GM23338 (cell line): Measurements from ENCODE around the gene ZNF148. TPM values are rescaled to one million over a fixed set of nuclear protein-coding genes. Genes with fewer than 3 reads are reported as not detected.
A peak's percentile ranks its signal among the peaks of the same experiment; 100 is the strongest.
"Not testable (repeated sequence)": the region's sequence is repeated elsewhere in the genome, so short reads cannot be mapped to it uniquely, and the experiment has no call there.

Experiments
- ATAC-seq: fragments of 200-7000 bp; cut with Tn5 transposase; 3 replicates; pipeline ENCODE4 v1.9.1; 2020
- DNase-seq: peaks from one replicate; pipeline ENCODE4 v3.0.0-alpha.2; 2015; ENCODE audit warnings: low spot score
- H2AFZ ChIP-seq: fragments of 200-600 bp; sonication (generic); 2 replicates; pipeline ENCODE4 v1.8.0; 2016; ENCODE audit warnings: antibody characterized with exemption, mild to moderate bottlenecking, moderate library complexity
- H3F3A ChIP-seq: fragments of 200-600 bp; sonication (generic); replicated peaks from 2 replicates; pipeline ENCODE4 v1.8.0; 2017; ENCODE audit warnings: antibody characterized with exemption, mixed run types, low read depth
- H3K27ac ChIP-seq: fragments of 200-600 bp; sonication (generic); 2 replicates; pipeline ENCODE4 v1.6.1; 2016; ENCODE audit warnings: low read depth
- H3K27me3 ChIP-seq: fragments of 200-600 bp; sonication (generic); 2 replicates; pipeline ENCODE4 v1.8.0; 2016; ENCODE audit warnings: mild to moderate bottlenecking, mixed run types, moderate library complexity; ENCODE audit not compliant: insufficient read depth
- H3K36me3 ChIP-seq: fragments of 200-600 bp; sonication (generic); 2 replicates; pipeline ENCODE4 v1.8.0; 2016; ENCODE audit warnings: mild to moderate bottlenecking; ENCODE audit not compliant: insufficient read depth
- H3K4me1 ChIP-seq: fragments of 200-600 bp; sonication (generic); 2 replicates; pipeline ENCODE4 v1.8.0; 2016; ENCODE audit warnings: mild to moderate bottlenecking, moderate library complexity; ENCODE audit not compliant: insufficient read depth
- H3K4me2 ChIP-seq: fragments of 200-600 bp; sonication (generic); 2 replicates; pipeline ENCODE4 v1.7.1; 2017; ENCODE audit warnings: mixed run types
- H3K4me3 ChIP-seq: fragments of 200-600 bp; sonication (generic); 2 replicates; pipeline ENCODE4 v1.6.1; 2016; ENCODE audit warnings: mixed run types
- H3K79me2 ChIP-seq: fragments of 200-600 bp; sonication (generic); replicated peaks from 2 replicates; pipeline ENCODE4 v1.8.0; 2017; ENCODE audit warnings: mild to moderate bottlenecking; ENCODE audit not compliant: insufficient read depth
- H3K9me2 ChIP-seq: fragments of 200-600 bp; sonication (generic); 2 replicates; pipeline ENCODE4 v1.8.0; 2017; ENCODE audit not compliant: insufficient read depth
- H4K20me1 ChIP-seq: fragments of 200-600 bp; sonication (generic); replicated peaks from 2 replicates; pipeline ENCODE4 v1.8.0; 2017; ENCODE audit warnings: mild to moderate bottlenecking; ENCODE audit not compliant: insufficient read depth
- H3K27ac Mint-ChIP-seq: 2 replicates; pipeline ENCODE4 v1.8.0; 2020; ENCODE audit warnings: inconsistent platforms, mild to moderate bottlenecking, moderate library complexity, mixed read lengths
- H3K27me3 Mint-ChIP-seq: 3 replicates; pipeline ENCODE4 v1.8.0; 2022; ENCODE audit warnings: low read depth, mild to moderate bottlenecking, moderate library complexity, mixed read lengths, inconsistent platforms; ENCODE audit not compliant: insufficient read depth, poor library complexity
- H3K36me3 Mint-ChIP-seq: 3 replicates; pipeline ENCODE4 v1.8.0; 2021; ENCODE audit warnings: low read depth, mild to moderate bottlenecking, inconsistent platforms, moderate library complexity, mixed read lengths
- H3K4me1 Mint-ChIP-seq: 3 replicates; pipeline ENCODE4 v1.8.0; 2020; ENCODE audit warnings: mild to moderate bottlenecking, inconsistent platforms, mixed read lengths
- H3K4me3 Mint-ChIP-seq: 3 replicates; pipeline ENCODE4 v1.8.0; 2021; ENCODE audit warnings: moderate library complexity, mild to moderate bottlenecking, inconsistent platforms, mixed read lengths
- H3K9me3 Mint-ChIP-seq: 3 replicates; pipeline ENCODE4 v1.8.0; 2020; ENCODE audit warnings: moderate library complexity, mild to moderate bottlenecking, inconsistent platforms, mixed read lengths
- JUNB ChIP-seq: IDR thresholded peaks from one replicate; pipeline ENCODE4 v1.6.1; 2016; ENCODE audit warnings: antibody characterized with exemption; ENCODE audit not compliant: unreplicated experiment
- POLR2AphosphoS5 ChIP-seq: IDR thresholded peaks from 2 replicates; pipeline ENCODE4 v1.6.1; 2016; ENCODE audit warnings: antibody characterized with exemption, low read depth
- ZNF331 ChIP-seq: fragments of 250-450 bp; sonication (Bioruptor Pico); IDR thresholded peaks from 2 replicates; pipeline ENCODE4 v1.5.0; 2020; ENCODE audit warnings: low read depth, mild to moderate bottlenecking, moderate library complexity
- polyA plus RNA-seq: library from polyadenylated mRNA; unstranded; fragments of >200 nt; fragmentation: Nextera tagmentation; extraction: Ambion mirVana; gene quantifications from 2 replicates; pipeline ENCODE4 v1.2.1, GENCODE V29; 2016
- total RNA-seq: library from RNA; depleted of rRNA; stranded (reverse); fragments of >200 nt; shearing (Covaris generic); gene quantifications from 2 replicates; pipeline ENCODE4 v1.2.3, GENCODE V29; 2014
- TF ChIP-seq, protein P1 (sequence below), 2 experiments: fragments of 200-600 bp in 1 of 2; sonication (generic) in 1 of 2; conservative IDR thresholded peaks; 2 replicates each; pipeline versions ENCODE4 v1.5.1 to v1.6.1; 2016 to 2017; ENCODE audit warnings: antibody characterized with exemption in 2 of 2, low read depth in 2 of 2, mild to moderate bottlenecking in 2 of 2, moderate library complexity in 1 of 2
- TF ChIP-seq, protein P2 (sequence below): IDR thresholded peaks from 2 replicates; pipeline ENCODE4 v1.6.1; 2016; ENCODE audit warnings: antibody characterized with exemption
- TF ChIP-seq, protein P3 (sequence below): fragments of 250-450 bp; sonication (Bioruptor Pico); IDR thresholded peaks from 2 replicates; pipeline ENCODE4 v1.5.0; 2020; ENCODE audit warnings: mild to moderate bottlenecking, moderate library complexity

Gene ZNF148
- total and polyA plus RNA-seq, 2 experiments from 2014 or later, result 13.9 to 16.9 TPM

DNA sequence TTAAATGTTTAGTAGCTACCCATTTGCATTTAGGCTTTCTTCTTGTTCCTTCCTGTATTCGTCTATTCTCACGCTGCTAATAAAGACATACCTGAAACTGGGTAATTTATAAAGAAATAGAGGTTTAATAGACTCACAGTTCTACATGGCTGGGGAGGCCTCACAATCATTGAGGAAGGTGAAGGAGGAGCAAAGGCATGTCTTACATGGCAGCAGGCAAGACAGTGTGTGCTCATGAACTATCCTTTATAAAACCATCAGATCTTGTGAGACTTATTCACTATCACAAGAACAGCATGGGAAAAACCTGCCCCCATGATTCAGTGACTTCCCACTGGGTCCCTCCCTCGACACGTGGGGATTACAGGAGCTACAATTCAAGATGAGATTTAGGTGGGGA, 30.4 kb upstream of the ZNF148 start:
- H3K79me2 ChIP-seq, H3K4me2 ChIP-seq, H3K27ac ChIP-seq, H2AFZ ChIP-seq, H3K4me1 Mint-ChIP-seq, H3K9me2 ChIP-seq, ATAC-seq, H3K27me3 ChIP-seq, H3K27me3 Mint-ChIP-seq, H3K4me1 ChIP-seq, H3K36me3 ChIP-seq, H3K9me3 Mint-ChIP-seq, H4K20me1 ChIP-seq, DNase-seq, H3K27ac Mint-ChIP-seq, H3K36me3 Mint-ChIP-seq, H3K4me3 Mint-ChIP-seq, H3K4me3 ChIP-seq, H3F3A ChIP-seq: not testable (repeated sequence)

DNA sequence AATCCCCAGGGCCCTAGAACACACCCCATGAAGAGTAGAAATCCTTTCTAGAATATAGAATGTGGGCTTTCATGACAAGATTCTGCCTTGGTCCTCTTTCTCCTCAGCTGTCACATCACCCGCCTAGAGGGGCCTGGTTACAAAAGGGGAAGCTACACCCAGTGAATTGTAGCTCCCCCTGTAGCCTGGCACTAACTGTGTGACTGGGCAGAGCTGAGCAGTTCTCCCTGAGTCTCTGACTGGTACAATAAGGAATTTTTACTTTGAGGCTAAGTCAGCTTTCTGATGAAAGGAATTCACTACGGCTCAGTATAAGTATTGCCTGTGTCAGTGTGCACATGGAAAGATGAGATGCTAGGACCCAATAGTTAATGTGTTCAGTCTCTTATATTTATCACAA, 28.7 kb upstream of the ZNF148 start:
- no peaks in the 10 kb centered on the region for H3K9me2 ChIP-seq
- no peaks in the 10 kb centered on the region for H3F3A ChIP-seq
- H3K4me3 ChIP-seq, result no peak overlapping the region
- H3K27me3 Mint-ChIP-seq, result no peaks in the 10 kb centered on the region
- H3K4me1 Mint-ChIP-seq, result peaks cover 8% of the 10 kb centered on the region; the same call in 2 of the 3 replicates
- peaks cover 3% of the 10 kb centered on the region; the same call in 2 of the 3 replicates for H3K9me3 Mint-ChIP-seq
- peaks cover 6% of the 10 kb centered on the region; the same call in 1 of the 2 replicates for H3K4me1 ChIP-seq
- H3K36me3 Mint-ChIP-seq, result no peaks in the 10 kb centered on the region
- H2AFZ ChIP-seq, result no peak overlapping the region
- H4K20me1 ChIP-seq, result no peaks in the 10 kb centered on the region; the same call in 1 of the 2 replicates
- no peak overlapping the region for H3K27ac Mint-ChIP-seq
- no peaks in the 10 kb centered on the region for H3K36me3 ChIP-seq
- ATAC-seq (peak; percentile 80), DNase-seq (peak; percentile 17)
- TF ChIP-seq JUNB, result no peak
- TF ChIP-seq, protein P1, sequence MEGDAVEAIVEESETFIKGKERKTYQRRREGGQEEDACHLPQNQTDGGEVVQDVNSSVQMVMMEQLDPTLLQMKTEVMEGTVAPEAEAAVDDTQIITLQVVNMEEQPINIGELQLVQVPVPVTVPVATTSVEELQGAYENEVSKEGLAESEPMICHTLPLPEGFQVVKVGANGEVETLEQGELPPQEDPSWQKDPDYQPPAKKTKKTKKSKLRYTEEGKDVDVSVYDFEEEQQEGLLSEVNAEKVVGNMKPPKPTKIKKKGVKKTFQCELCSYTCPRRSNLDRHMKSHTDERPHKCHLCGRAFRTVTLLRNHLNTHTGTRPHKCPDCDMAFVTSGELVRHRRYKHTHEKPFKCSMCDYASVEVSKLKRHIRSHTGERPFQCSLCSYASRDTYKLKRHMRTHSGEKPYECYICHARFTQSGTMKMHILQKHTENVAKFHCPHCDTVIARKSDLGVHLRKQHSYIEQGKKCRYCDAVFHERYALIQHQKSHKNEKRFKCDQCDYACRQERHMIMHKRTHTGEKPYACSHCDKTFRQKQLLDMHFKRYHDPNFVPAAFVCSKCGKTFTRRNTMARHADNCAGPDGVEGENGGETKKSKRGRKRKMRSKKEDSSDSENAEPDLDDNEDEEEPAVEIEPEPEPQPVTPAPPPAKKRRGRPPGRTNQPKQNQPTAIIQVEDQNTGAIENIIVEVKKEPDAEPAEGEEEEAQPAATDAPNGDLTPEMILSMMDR (conservative IDR thresholded peaks at IDR 0.05; ENCODE audit: low read depth in 2 of 2), result peak; percentile 14 to 47; a peak in 3 of 4 replicates
- TF ChIP-seq, protein P2, sequence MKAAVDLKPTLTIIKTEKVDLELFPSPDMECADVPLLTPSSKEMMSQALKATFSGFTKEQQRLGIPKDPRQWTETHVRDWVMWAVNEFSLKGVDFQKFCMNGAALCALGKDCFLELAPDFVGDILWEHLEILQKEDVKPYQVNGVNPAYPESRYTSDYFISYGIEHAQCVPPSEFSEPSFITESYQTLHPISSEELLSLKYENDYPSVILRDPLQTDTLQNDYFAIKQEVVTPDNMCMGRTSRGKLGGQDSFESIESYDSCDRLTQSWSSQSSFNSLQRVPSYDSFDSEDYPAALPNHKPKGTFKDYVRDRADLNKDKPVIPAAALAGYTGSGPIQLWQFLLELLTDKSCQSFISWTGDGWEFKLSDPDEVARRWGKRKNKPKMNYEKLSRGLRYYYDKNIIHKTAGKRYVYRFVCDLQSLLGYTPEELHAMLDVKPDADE, result no peak
- no peaks in the 10 kb centered on the region for H3K79me2 ChIP-seq
- no peak overlapping the region for H3K4me2 ChIP-seq
- no peak overlapping the region for H3K4me3 Mint-ChIP-seq
- no peak overlapping the region for H3K27ac ChIP-seq
- H3K27me3 ChIP-seq, result 0 out of 2 replicates have a peak, but pooled peaks cover 5% of the 10 kb centered on the region

DNA sequence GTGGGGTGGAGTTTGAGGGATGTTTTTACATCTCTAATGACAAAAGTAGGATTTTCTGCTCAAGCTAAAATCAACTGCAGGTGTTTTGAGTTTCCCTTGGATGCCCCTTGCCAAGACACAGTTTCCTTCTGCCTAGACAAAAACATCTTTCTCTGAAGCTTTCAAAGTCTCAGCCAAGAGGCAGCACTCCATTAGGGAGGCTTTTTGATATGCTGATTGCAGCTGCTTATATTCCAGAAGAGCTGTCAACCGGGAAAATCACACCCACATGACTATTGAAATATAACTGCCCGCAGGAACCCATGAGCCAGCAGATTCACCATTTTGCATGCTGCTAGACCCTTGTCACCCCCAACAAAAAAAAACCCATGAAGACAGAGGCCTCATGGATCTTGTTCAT, 27.5 kb upstream of the ZNF148 start:
- Mint-ChIP-seq H3K27ac (no peak overlapping the region), H3K4me3 (no peak overlapping the region), H3K27me3 (no peaks in the 10 kb centered on the region), H3K36me3 (no peaks in the 10 kb centered on the region), H3K4me1 (peaks cover 9% of the 10 kb centered on the region; the same call in 2 of the 3 replicates), H3K9me3 (peaks cover 3% of the 10 kb centered on the region; the same call in 2 of the 3 replicates)
- no peak overlapping the region for H3K27ac ChIP-seq
- no peaks in the 10 kb centered on the region; the same call in 1 of the 2 replicates for H4K20me1 ChIP-seq
- ATAC-seq (no peak), DNase-seq (no peak)
- H3K9me2 ChIP-seq, result no peaks in the 10 kb centered on the region
- H3K36me3 ChIP-seq, result no peaks in the 10 kb centered on the region
- H3K79me2 ChIP-seq, result no peaks in the 10 kb centered on the region
- no peak overlapping the region for H3K4me3 ChIP-seq
- H3K4me2 ChIP-seq, result no peak overlapping the region
- peaks cover 6% of the 10 kb centered on the region; the same call in 1 of the 2 replicates for H3K4me1 ChIP-seq
- H3F3A ChIP-seq, result no peaks in the 10 kb centered on the region
- no peak overlapping the region for H2AFZ ChIP-seq
- peaks cover 12% of the 10 kb centered on the region for H3K27me3 ChIP-seq
- TF ChIP-seq, protein P3, sequence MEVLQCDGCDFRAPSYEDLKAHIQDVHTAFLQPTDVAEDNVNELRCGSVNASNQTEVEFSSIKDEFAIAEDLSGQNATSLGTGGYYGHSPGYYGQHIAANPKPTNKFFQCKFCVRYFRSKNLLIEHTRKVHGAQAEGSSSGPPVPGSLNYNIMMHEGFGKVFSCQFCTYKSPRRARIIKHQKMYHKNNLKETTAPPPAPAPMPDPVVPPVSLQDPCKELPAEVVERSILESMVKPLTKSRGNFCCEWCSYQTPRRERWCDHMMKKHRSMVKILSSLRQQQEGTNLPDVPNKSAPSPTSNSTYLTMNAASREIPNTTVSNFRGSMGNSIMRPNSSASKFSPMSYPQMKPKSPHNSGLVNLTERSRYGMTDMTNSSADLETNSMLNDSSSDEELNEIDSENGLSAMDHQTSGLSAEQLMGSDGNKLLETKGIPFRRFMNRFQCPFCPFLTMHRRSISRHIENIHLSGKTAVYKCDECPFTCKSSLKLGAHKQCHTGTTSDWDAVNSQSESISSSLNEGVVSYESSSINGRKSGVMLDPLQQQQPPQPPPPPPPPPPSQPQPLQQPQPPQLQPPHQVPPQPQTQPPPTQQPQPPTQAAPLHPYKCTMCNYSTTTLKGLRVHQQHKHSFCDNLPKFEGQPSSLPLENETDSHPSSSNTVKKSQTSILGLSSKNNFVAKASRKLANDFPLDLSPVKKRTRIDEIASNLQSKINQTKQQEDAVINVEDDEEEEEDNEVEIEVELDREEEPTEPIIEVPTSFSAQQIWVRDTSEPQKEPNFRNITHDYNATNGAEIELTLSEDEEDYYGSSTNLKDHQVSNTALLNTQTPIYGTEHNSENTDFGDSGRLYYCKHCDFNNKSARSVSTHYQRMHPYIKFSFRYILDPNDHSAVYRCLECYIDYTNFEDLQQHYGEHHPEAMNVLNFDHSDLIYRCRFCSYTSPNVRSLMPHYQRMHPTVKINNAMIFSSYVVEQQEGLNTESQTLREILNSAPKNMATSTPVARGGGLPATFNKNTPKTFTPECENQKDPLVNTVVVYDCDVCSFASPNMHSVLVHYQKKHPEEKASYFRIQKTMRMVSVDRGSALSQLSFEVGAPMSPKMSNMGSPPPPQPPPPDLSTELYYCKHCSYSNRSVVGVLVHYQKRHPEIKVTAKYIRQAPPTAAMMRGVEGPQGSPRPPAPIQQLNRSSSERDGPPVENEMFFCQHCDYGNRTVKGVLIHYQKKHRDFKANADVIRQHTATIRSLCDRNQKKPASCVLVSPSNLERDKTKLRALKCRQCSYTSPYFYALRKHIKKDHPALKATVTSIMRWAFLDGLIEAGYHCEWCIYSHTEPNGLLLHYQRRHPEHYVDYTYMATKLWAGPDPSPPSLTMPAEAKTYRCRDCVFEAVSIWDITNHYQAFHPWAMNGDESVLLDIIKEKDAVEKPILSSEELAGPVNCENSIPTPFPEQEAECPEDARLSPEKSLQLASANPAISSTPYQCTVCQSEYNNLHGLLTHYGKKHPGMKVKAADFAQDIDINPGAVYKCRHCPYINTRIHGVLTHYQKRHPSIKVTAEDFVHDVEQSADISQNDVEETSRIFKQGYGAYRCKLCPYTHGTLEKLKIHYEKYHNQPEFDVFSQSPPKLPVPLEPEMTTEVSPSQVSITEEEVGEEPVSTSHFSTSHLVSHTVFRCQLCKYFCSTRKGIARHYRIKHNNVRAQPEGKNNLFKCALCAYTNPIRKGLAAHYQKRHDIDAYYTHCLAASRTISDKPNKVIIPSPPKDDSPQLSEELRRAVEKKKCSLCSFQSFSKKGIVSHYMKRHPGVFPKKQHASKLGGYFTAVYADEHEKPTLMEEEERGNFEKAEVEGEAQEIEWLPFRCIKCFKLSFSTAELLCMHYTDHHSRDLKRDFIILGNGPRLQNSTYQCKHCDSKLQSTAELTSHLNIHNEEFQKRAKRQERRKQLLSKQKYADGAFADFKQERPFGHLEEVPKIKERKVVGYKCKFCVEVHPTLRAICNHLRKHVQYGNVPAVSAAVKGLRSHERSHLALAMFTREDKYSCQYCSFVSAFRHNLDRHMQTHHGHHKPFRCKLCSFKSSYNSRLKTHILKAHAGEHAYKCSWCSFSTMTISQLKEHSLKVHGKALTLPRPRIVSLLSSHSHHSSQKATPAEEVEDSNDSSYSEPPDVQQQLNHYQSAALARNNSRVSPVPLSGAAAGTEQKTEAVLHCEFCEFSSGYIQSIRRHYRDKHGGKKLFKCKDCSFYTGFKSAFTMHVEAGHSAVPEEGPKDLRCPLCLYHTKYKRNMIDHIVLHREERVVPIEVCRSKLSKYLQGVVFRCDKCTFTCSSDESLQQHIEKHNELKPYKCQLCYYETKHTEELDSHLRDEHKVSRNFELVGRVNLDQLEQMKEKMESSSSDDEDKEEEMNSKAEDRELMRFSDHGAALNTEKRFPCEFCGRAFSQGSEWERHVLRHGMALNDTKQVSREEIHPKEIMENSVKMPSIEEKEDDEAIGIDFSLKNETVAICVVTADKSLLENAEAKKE, result no peak
- TF ChIP-seq POLR2AphosphoS5 (no peak), ZNF331 (no peak), JUNB (no peak)
- TF ChIP-seq, protein P2, result no peak
